ENCODE results near the gene AGRN. TPM values are rescaled to one million over a fixed set of nuclear protein-coding genes. Genes with fewer than 3 reads are reported as not detected.
A peak's percentile ranks its signal among the peaks of the same experiment; 100 is the strongest.

AGRN gene
- total RNA-seq, 1 experiment from 2014 or later: 134 TPM

- H3K36me3 ChIP-seq (ENCODE audit: control insufficient read depth in 1 of 2, insufficient read depth in 2 of 2, low read length in 2 of 2): no peaks in the 10 kb centered on the region
- H3K79me2 ChIP-seq (ENCODE audit: insufficient read depth, low read length): peaks cover 29% of the 10 kb centered on the region
- ATAC-seq: no peak
- H2AFZ ChIP-seq (ENCODE audit: low read depth, low read length, poor library complexity, severe bottlenecking): no peak overlapping the region
- intact Hi-C loops (cut with micrococcal nuclease): no loop called here
- peaks cover 8% of the 10 kb centered on the region; the same call in 1 of the 2 replicates for H4K20me1 ChIP-seq (ENCODE audit: insufficient read depth)
- peak overlapping the region; percentile 99 for H3K27ac ChIP-seq (ENCODE audit: low read depth, low read length)
- H3K4me2 ChIP-seq (ENCODE audit: low read length): peak overlapping the region; percentile 98
- H3K4me3 ChIP-seq (replicated peaks in 1 of 2; ENCODE audit: low read depth in 1 of 2, low read length in 2 of 2): peak overlapping the region; percentile 75 to 83
- H3K9me3 ChIP-seq (ENCODE audit: control insufficient read depth in 1 of 2, insufficient read depth in 1 of 2, low read depth in 1 of 2, low read length in 2 of 2): no peaks in the 10 kb centered on the region
- H3K27me3 ChIP-seq (ENCODE audit: insufficient read depth, low read length): no peaks in the 10 kb centered on the region
- H3K4me1 ChIP-seq (ENCODE audit: control insufficient read depth in 1 of 2, insufficient read depth in 2 of 2, low read length in 2 of 2): peaks cover 9 to 49% of the 10 kb centered on the region in 2 experiments; a peak in 3 of 4 replicates
- ChIA-PET POLR2A (interaction anchor here (0.6 to 1.0 kb wide), 2 partner anchors 14 to 41 kb away, joined by 3 read pairs; no protein-coding TSS in a partner anchor), RAD21 (ENCODE audit: low non-redundant PET in 1 of 2, low total read pairs in 2 of 2, uncharacterized antibody in 2 of 2, unreplicated experiment in 2 of 2) (no interaction called here), CTCF (interaction anchor here (1.0 kb wide), 1 partner anchor 14 kb away, joined by 4 read pairs; no protein-coding TSS in a partner anchor)
- peak overlapping the region; percentile 100 for H3K9ac ChIP-seq (ENCODE audit: low read length)
- DNase-seq (ENCODE audit: low read depth, low spot score): no peak
- no peaks in the 10 kb centered on the region for H3K9me2 ChIP-seq (ENCODE audit: insufficient read depth)
- TF ChIP-seq SRF (IDR thresholded peaks at IDR 0.05; ENCODE audit: low read depth) (no peak), ATF3 (IDR thresholded peaks at IDR 0.05) (no peak), ZBTB33 (IDR thresholded peaks at IDR 0.05; ENCODE audit: extremely low read depth, insufficient replicate concordance, low read length) (no peak), ZNF274 (IDR thresholded peaks at IDR 0.05; ENCODE audit: low read depth, low read length) (no peak), EZH2 (IDR thresholded peaks at IDR 0.05) (no peak), POLR2AphosphoS5 (IDR thresholded peaks at IDR 0.05; ENCODE audit: low read depth, low read length) (no peak), ELF1 (IDR thresholded peaks at IDR 0.05; ENCODE audit: borderline replicate concordance, low read depth) (no peak), TCF7L2 (IDR thresholded peaks at IDR 0.05; ENCODE audit: borderline replicate concordance, extremely low read depth, insufficient read depth, insufficient read length) (no peak), RAD21 (IDR thresholded peaks at IDR 0.05; ENCODE audit: low read depth) (no peak)
- BruUV-seq (replicated peaks): no TSS peak
Observed at GRCh38 chr1:997993-998744, 21.8 kb upstream of the AGRN start.

Data from HCT116 (cell line).